ENCODE data around the gene MXRA7.

GRCh38 chr17:76633628-76634328 lies 77.0 kb downstream of the MXRA7 start:
- TF ChIP-seq CTCF (IDR thresholded peaks at IDR 0.05; ENCODE audit: low read depth, low read length) (no peak), EZH2phosphoT487 (IDR thresholded peaks at IDR 0.05; ENCODE audit: low read depth) (no peak)

Data from OCI-LY3 (cell line).